GM12878 (cell line): ENCODE data around the gene NYAP1. TPM values are rescaled to one million over a fixed set of nuclear protein-coding genes. Genes with fewer than 3 reads are reported as not detected.
"Not testable (repeated sequence)": the region's sequence is repeated elsewhere in the genome, so short reads cannot be mapped to it uniquely, and the experiment has no call there.

Experiments
- ATAC-seq: fragments of 200-7000 bp; cut with Tn5 transposase; 3 replicates; pipeline ENCODE4 v1.9.1; 2020; ENCODE audit warnings: mild to moderate bottlenecking, moderate library complexity
- BruUV-seq: library from RNA; stranded (reverse); fragments of 400-500 nt; replicated peaks from 2 replicates; lab custom pipeline; 2021; lab: Mats Ljungman, UMichigan
- CTCF ChIA-PET: fragments of 300-600 bp; sonication (Branson Sonifier 250); formaldehyde crosslinking; extraction: SDS; loops from one replicate; lab custom pipeline; 2021; ENCODE audit warnings: inconsistent platforms; lab: Yijun Ruan, JAX
- POLR2A ChIA-PET: fragments of 350-600 bp; formaldehyde crosslinking; extraction: SDS; loops from one replicate; lab custom pipeline; 2021; ENCODE audit warnings: inconsistent platforms; lab: Charles Lee
- RAD21 ChIA-PET: fragments of 300-600 bp; sonication (Branson Sonifier 250); formaldehyde crosslinking; loops from one replicate; lab custom pipeline; 2023; ENCODE audit warnings: antibody characterized with exemption; ENCODE audit not compliant: unreplicated experiment; lab: Charles Lee
- SMC1A ChIA-PET: fragments of 300-600 bp; sonication (Branson Sonifier 250); formaldehyde crosslinking; loops from one replicate; lab custom pipeline; 2023; ENCODE audit not compliant: unreplicated experiment, uncharacterized antibody; lab: Charles Lee
- DNase-seq: peaks from one replicate; pipeline ENCODE4 v3.0.0-alpha.2; 2011; ENCODE audit warnings: low read depth, low spot score
- FAIRE-seq: peaks from 3 replicates; lab custom pipeline; 2011; peaks lifted over from hg19 to GRCh38; lab: Jason Lieb, UNC
- H2AFZ ChIP-seq: 2 replicates; pipeline ENCODE4 v1.6.0; 2011; ENCODE audit warnings: low read depth, low read length, control low read depth; ENCODE audit not compliant: control insufficient read depth
- H3K27ac ChIP-seq: 2 replicates; pipeline ENCODE4 v1.5.1; 2011; ENCODE audit warnings: control low read depth; ENCODE audit not compliant: control insufficient read depth, insufficient read depth
- H3K27me3 ChIP-seq, 2 experiments: replicated peaks in 1 of 2; 2 replicates each; pipeline versions ENCODE4 v1.6.0 to v1.6.1; 2011; ENCODE audit warnings: low read length in 1 of 2; ENCODE audit not compliant: control insufficient read depth in 2 of 2, insufficient read depth in 2 of 2
- H3K36me3 ChIP-seq, 2 experiments: 2 replicates each; pipeline ENCODE4 v1.5.1; 2011; ENCODE audit warnings: low read length in 1 of 2; ENCODE audit not compliant: control insufficient read depth in 2 of 2, insufficient read depth in 2 of 2
- H3K4me1 ChIP-seq: 2 replicates; pipeline ENCODE4 v1.6.1; 2011; ENCODE audit warnings: mild to moderate bottlenecking, low read length, moderate library complexity, mixed read lengths; ENCODE audit not compliant: control insufficient read depth, insufficient read depth
- H3K4me2 ChIP-seq: 2 replicates; pipeline ENCODE4 v1.6.0; 2011; ENCODE audit warnings: control low read depth; ENCODE audit not compliant: control insufficient read depth, insufficient read depth
- H3K4me3 ChIP-seq: fragments of 200-600 bp; sonication (generic); 2 replicates; pipeline ENCODE4 v1.5.1; 2016
- H3K79me2 ChIP-seq: 2 replicates; pipeline ENCODE4 v1.6.0; 2011; ENCODE audit warnings: low read length; ENCODE audit not compliant: control insufficient read depth, insufficient read depth
- H3K9ac ChIP-seq: 2 replicates; pipeline ENCODE4 v1.8.0; 2011; ENCODE audit warnings: low read length, control low read depth, mixed read lengths; ENCODE audit not compliant: control insufficient read depth, insufficient read depth
- H3K9me3 ChIP-seq: replicated peaks from 3 replicates; pipeline ENCODE4 v1.5.1; 2011; ENCODE audit warnings: mild to moderate bottlenecking, low read length; ENCODE audit not compliant: control insufficient read depth, insufficient read depth
- H4K20me1 ChIP-seq: 2 replicates; pipeline ENCODE4 v1.6.0; 2011; ENCODE audit not compliant: control insufficient read depth, insufficient read depth
- RBBP5 ChIP-seq: fragments of 200-600 bp; sonication (generic); conservative IDR thresholded peaks from 2 replicates; pipeline ENCODE4 v1.6.1; 2016
- WGBS: methylation state at CpG from one replicate; pipeline ENCODE4 v1.1.6; 2016; ENCODE audit warnings: low lambda C conversion rate; ENCODE audit not compliant: insufficient replicate concordance, insufficient coverage; ENCODE audit errors: missing lambda C conversion rate; 5-methylcytosine and 5-hydroxymethylcytosine counted together
- in situ Hi-C: fragments of 300-500 bp; cut with MboI; formaldehyde crosslinking; loops from 9 replicates; pipeline ENCODE4 v1.14.3; 2018; ENCODE audit warnings: mixed read lengths
- intact Hi-C: fragments of 100-400 bp; cut with micrococcal nuclease; formaldehyde crosslinking; loops from one replicate; pipeline ENCODE4 v1.14.2; 2022; ENCODE audit not compliant: unreplicated experiment
- polyA plus RNA-seq, 11 experiments: library from polyadenylated mRNA; depleted of rRNA in 4 of 11; unstranded in 6 of 11; stranded (reverse) in 5 of 11; fragments of >200 nt; fragmentation: Nextera tagmentation in 4 of 11; fragmentation: Illumina TruSeq in 1 of 11; extraction: Ambion mirVana in 4 of 11; extraction: Trizol in 1 of 11; gene quantifications; 1 replicate in 1 of 11; 2 replicates in 10 of 11; pipeline versions ENCODE4 v1.2.1 to v1.2.3, GENCODE V29; 2011 to 2016; ENCODE audit warnings: inconsistent platforms in 2 of 11, missing spikeins in 2 of 11, low read depth in 1 of 11
- total RNA-seq, 4 experiments: library from RNA; depleted of rRNA in 3 of 4; stranded (reverse); fragments of >200 nt in 3 of 4; fragmentation: Illumina TruSeq in 1 of 4; extraction: Trizol in 1 of 4; gene quantifications; 2 replicates each; pipeline versions ENCODE4 v1.2.1 to v1.2.3, GENCODE V29; 2013 to 2021
- TF ChIP-seq, protein P1 (sequence below): fragments of 450-650 bp; IDR thresholded peaks from 2 replicates; pipeline ENCODE4 v1.6.1; 2016; ENCODE audit warnings: mild to moderate bottlenecking

NYAP1 gene
- total and polyA plus RNA-seq, 10 of the 15 experiments (the other 5 are each of a cell fraction or from before 2014, with no cell fraction given), result 0.04 to 0.28 (median 0.11) TPM; not detected in 6

GRCh38 chr7:100528108-100528866 is 44.6 kb downstream of the NYAP1 start:
- intact Hi-C loops, H3K79me2 ChIP-seq, ATAC-seq, H3K36me3 ChIP-seq, FAIRE-seq, H3K9ac ChIP-seq, H4K20me1 ChIP-seq, H3K4me3 ChIP-seq, in situ Hi-C loops, DNase-seq, H3K9me3 ChIP-seq, H3K27me3 ChIP-seq, BruUV-seq: not testable (repeated sequence)
- WGBS, result 94% methylated on average over 9 of the region's 12 CpGs
- Histone ChIP-seq H3K4me1 (peaks cover 17% of the 10 kb centered on the region), H3K4me2 (peak overlapping the region; percentile 17; the same call in 1 of the 2 replicates), H3K27ac (peak overlapping the region; percentile 70), H2AFZ (peak overlapping the region; percentile 60)
- ChIA-PET SMC1A (interaction anchor here (0.6 to 2.3 kb wide), 6 partner anchors 10 to 22 kb away, joined by 3 to 24 read pairs (median 4); partner anchors contain the start of gene AGFG2), RAD21 (interaction anchor here (0.7 to 2.8 kb wide), 8 partner anchors 10 to 58 kb away, joined by 3 to 13 read pairs (median 7); partner anchors contain the start of genes AGFG2, FBXO24 and LRCH4), POLR2A (interaction anchor here (0.5 to 1.7 kb wide), 6 partner anchors 10 to 1889 kb away, joined by 3 to 9 read pairs (median 4); partner anchors contain the start of gene AGFG2), CTCF (interaction anchor here (0.9 to 2.0 kb wide), 9 partner anchors 10 to 50 kb away, joined by 3 to 10 read pairs (median 4); partner anchors contain the start of gene AGFG2)

DNA sequence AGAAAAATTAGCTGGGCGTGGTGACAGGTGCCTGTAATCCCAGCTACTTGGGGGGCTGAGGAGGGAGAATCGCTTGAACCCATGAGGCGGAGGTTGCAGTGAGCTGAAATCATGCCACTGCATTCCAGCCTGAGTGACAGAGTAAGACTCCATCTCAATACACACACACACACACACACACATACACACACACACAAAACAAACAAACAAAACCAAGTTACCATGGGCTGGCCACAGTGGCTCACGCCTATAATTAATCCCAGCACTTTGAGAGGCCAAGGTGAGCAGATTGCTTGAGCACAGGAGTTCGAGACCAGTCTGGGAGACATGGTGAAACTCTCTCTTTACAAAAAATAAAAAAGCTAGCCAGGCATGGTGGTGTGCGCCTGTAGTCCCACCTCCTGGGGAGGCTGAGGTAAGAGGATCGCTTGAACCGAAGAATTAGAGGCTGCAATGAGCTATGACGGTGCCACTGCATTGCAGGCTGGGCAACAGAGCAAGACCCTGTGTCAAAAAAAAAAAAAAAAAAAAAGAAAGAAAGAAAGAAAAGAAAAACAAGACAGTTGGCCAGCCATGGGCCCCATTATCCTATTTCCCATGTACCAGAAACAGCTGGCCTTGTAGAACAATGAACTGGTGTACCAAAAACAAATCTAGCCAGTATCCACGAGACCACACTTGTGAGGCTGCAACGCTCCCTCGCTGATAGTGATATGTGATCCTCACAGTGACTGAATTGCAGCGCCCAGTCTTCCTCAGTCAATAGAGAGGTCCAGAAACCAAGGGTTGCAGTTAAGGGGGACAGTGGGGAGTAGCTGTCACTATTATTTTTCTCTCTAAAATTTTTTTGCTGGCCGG is 48.7 kb downstream of the NYAP1 start:
- no peak overlapping the region for H3K4me3 ChIP-seq
- no peak overlapping the region for H3K9ac ChIP-seq
- TF ChIP-seq RBBP5, result no peak
- TF ChIP-seq, protein P1, sequence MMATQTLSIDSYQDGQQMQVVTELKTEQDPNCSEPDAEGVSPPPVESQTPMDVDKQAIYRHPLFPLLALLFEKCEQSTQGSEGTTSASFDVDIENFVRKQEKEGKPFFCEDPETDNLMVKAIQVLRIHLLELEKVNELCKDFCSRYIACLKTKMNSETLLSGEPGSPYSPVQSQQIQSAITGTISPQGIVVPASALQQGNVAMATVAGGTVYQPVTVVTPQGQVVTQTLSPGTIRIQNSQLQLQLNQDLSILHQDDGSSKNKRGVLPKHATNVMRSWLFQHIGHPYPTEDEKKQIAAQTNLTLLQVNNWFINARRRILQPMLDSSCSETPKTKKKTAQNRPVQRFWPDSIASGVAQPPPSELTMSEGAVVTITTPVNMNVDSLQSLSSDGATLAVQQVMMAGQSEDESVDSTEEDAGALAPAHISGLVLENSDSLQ, result peak; percentile 13; the same call in 1 of the 2 replicates
- H3K36me3 ChIP-seq, result no peaks in the 10 kb centered on the region
- no peak overlapping the region for H3K27ac ChIP-seq
- peaks cover 3% of the 10 kb centered on the region; the same call in 2 of the 3 replicates for H3K9me3 ChIP-seq
- no peak overlapping the region for H2AFZ ChIP-seq
- FAIRE-seq (no peak), ATAC-seq (no peak), DNase-seq (no peak)
- no TSS peak for BruUV-seq
- RAD21 ChIA-PET, result no interaction called here
- 91% methylated on average over 13 of the region's 14 CpGs for WGBS
- H3K27me3 ChIP-seq, result no peaks in the 10 kb centered on the region
- in situ Hi-C loops (no loop called here), intact Hi-C loops (no loop called here)
- no peaks in the 10 kb centered on the region for H3K79me2 ChIP-seq
- H4K20me1 ChIP-seq, result no peaks in the 10 kb centered on the region
- SMC1A ChIA-PET, result interaction anchor here (0.9 to 1.9 kb wide), 7 partner anchors 10 to 38 kb away, joined by 3 to 7 read pairs (median 4); no protein-coding TSS in a partner anchor
- H3K4me1 ChIP-seq, result peaks cover 10% of the 10 kb centered on the region
- CTCF ChIA-PET, result interaction anchor here (0.7 to 2.6 kb wide), 5 partner anchors 10 to 74 kb away, joined by 3 to 10 read pairs (median 3); no protein-coding TSS in a partner anchor
- no peak overlapping the region for H3K4me2 ChIP-seq
- POLR2A ChIA-PET, result interaction anchor here (0.6 to 1.2 kb wide), 4 partner anchors 10 to 35 kb away, joined by 3 to 10 read pairs (median 6); no protein-coding TSS in a partner anchor

DNA sequence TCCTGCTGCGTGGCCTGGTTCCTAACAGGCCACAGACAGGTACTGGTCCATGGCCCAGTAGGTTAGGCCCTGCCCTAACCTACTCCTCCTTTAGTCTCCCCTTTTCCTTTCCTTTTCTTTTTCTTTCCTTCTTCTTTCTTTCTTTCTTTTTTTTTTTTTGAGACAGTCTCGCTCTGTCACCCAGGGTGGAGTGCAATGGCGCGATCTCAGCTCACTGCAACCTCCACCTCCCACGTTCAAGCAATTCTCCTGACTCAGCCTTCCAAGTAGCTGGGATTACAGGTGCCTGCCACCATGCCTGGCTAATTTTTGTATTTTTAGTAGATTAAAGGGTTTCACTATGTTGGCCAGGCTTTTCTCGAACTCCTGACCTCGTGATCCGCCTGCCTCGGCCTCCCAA is 52.3 kb downstream of the NYAP1 start:
- H3K36me3 ChIP-seq, H3K4me2 ChIP-seq, H3K27ac ChIP-seq, BruUV-seq, H3K9ac ChIP-seq, H3K9me3 ChIP-seq, H3K4me3 ChIP-seq, FAIRE-seq, H4K20me1 ChIP-seq, in situ Hi-C loops, ATAC-seq, intact Hi-C loops, H3K4me1 ChIP-seq, POLR2A ChIA-PET, DNase-seq, H2AFZ ChIP-seq, H3K27me3 ChIP-seq: not testable (repeated sequence)
- peaks cover 19% of the 10 kb centered on the region for H3K79me2 ChIP-seq
- CTCF ChIA-PET, result interaction anchor here (1.0 to 1.7 kb wide), 2 partner anchors 24 to 53 kb away, joined by 3 to 6 read pairs; no protein-coding TSS in a partner anchor
- RAD21 ChIA-PET, result interaction anchor here (1.2 kb wide), 1 partner anchor 9 kb away, joined by 3 read pairs; no protein-coding TSS in a partner anchor
- WGBS, result 82% methylated on average over 8 of the region's 9 CpGs
- SMC1A ChIA-PET, result interaction anchor here (0.8 to 1.4 kb wide), 2 partner anchors 9 to 20 kb away, joined by 3 read pairs; no protein-coding TSS in a partner anchor
